ENCODE measurements around the gene RGS6.

RGS6 gene

GRCh38 chr14:72383865-72384264, 451.6 kb downstream of the RGS6 start:
- no peak overlapping the region for H3K4me3 ChIP-seq (replicated peaks in 1 of 2; ENCODE audit: low read depth in 2 of 2, low read length in 2 of 2)
- DNase-seq (ENCODE audit: low read depth in 2 of 2) = no peak
- TF ChIP-seq CTCF (IDR thresholded peaks at IDR 0.05; ENCODE audit: low read depth, low read length) = no peak

DNA sequence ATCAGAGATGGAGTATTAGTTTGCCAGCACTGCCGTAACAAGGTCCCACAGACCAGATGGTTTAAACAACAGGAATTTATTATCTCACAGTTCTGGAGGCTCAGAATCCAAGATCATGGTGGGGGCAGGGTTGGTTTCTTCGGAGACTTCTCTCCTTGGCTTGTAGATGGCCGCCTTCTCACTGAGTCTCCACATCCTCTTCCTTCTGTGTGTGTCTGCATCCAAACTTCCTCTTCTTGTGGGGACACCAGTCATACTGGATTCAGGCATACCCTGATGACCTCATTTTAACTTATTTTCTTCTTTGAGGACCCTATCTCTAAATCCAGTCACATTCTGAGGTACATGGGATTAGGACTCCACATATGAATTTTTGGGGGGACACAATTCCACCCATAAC, 455.5 kb downstream of the RGS6 start:
- TF ChIP-seq CTCF (IDR thresholded peaks at IDR 0.05; ENCODE audit: low read depth, low read length) = no peak
- no peak for DNase-seq (ENCODE audit: low read depth in 2 of 2)
- H3K4me3 ChIP-seq (replicated peaks in 1 of 2; ENCODE audit: low read depth in 2 of 2, low read length in 2 of 2) = no peak overlapping the region

DNA sequence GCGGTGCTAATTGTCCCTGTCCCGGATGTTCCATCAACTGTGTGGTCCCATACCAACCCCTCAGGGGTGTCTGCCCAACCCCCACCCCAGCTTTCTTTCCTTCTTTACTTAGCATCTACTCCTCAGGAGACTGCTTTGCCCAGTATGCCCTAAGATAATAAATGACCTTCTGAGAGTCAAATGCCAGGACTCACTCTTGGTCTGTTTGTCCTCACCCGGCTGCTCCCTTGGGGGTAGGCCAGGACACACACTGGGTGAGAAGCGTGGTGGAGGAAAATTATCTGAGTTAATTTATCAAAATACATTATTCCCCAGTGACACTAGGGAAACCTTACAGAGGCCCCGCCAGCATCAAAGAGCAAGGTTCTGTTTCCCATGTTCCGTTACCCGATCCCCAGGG, 457.0 kb downstream of the RGS6 start:
- no peak overlapping the region for H3K4me3 ChIP-seq (replicated peaks in 1 of 2; ENCODE audit: low read depth in 2 of 2, low read length in 2 of 2)
- TF ChIP-seq CTCF (IDR thresholded peaks at IDR 0.05; ENCODE audit: low read depth, low read length) = no peak
- no peak for DNase-seq (ENCODE audit: low read depth in 2 of 2)

DNA sequence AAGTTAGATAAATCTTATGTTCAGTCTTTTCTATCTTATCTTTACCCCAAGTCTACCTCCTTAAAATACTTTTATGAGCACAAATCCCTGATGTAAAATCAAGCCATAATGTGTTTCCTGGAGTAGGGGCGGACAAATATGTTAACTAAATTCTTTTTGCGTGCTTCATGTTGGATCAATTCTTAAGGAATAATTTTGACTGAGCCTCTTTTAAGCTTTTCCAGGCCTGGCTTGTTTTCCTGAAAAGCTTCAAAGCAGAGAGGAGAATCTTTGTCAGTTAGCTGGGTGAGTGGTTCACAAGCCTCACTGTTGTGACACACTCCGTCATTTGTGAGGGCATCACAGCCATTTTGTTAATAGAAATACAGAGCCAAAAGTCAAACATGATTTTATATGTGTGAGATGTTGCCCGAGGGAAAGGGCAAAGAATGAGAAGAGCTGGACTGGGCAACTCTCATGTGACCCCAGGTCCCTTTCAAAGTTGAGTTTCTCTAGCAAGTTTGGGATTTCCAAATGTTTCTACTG, 468.9 kb downstream of the RGS6 start:
- no peak for DNase-seq (ENCODE audit: low read depth in 2 of 2)
- no peak for TF ChIP-seq CTCF (IDR thresholded peaks at IDR 0.05; ENCODE audit: low read depth, low read length)
- H3K4me3 ChIP-seq (replicated peaks in 1 of 2; ENCODE audit: low read depth in 2 of 2, low read length in 2 of 2) = no peak overlapping the region

GRCh38 chr14:72401632-72402376, 469.6 kb downstream of the RGS6 start:
- DNase-seq (ENCODE audit: low read depth in 2 of 2) = no peak
- no peak overlapping the region for H3K4me3 ChIP-seq (replicated peaks in 1 of 2; ENCODE audit: low read depth in 2 of 2, low read length in 2 of 2)
- TF ChIP-seq CTCF (IDR thresholded peaks at IDR 0.05; ENCODE audit: low read depth, low read length) = no peak

GRCh38 chr14:72402377-72402772, 470.1 kb downstream of the RGS6 start:
- DNase-seq (ENCODE audit: low read depth in 2 of 2) = no peak
- no peak overlapping the region for H3K4me3 ChIP-seq (replicated peaks in 1 of 2; ENCODE audit: low read depth in 2 of 2, low read length in 2 of 2)
- TF ChIP-seq CTCF (IDR thresholded peaks at IDR 0.05; ENCODE audit: low read depth, low read length) = no peak
